ENCODE results near the gene USP11.

Gene USP11

GRCh38 chrX:47230136-47230868 is 2.5 kb upstream of the USP11 start:
- H3K27ac ChIP-seq (ENCODE audit: low read length): no peak overlapping the region
- peaks cover 2% of the 10 kb centered on the region; the same call in 1 of the 2 replicates for H4K20me1 ChIP-seq (ENCODE audit: insufficient read depth, low read length)
- no peak overlapping the region for H2AFZ ChIP-seq (ENCODE audit: low read depth, low read length)
- no peak overlapping the region for H3K9ac ChIP-seq (ENCODE audit: low read depth, low read length)
- no peaks in the 10 kb centered on the region for H3K27me3 ChIP-seq (ENCODE audit: insufficient read depth, low read length, poor library complexity)
- H3K36me3 ChIP-seq (ENCODE audit: insufficient read depth, low read length): peaks cover 43% of the 10 kb centered on the region
- H3K4me2 ChIP-seq (ENCODE audit: insufficient read depth, low read length): no peak overlapping the region
- no peaks in the 10 kb centered on the region for H3K9me3 ChIP-seq (ENCODE audit: insufficient read depth, low read length, severe bottlenecking)
- ATAC-seq (ENCODE audit: insufficient read depth, low read depth) (no peak), DNase-seq (no peak)
- H3K4me3 ChIP-seq (ENCODE audit: low read depth in 1 of 2, low read length in 2 of 2): no peak overlapping the region
- peaks cover 20% of the 10 kb centered on the region for H3K79me2 ChIP-seq (ENCODE audit: insufficient read depth, low read length)
- no peak for TF ChIP-seq EZH2 (IDR thresholded peaks at IDR 0.05; ENCODE audit: borderline replicate concordance, low read depth, low read length, severe bottlenecking)
- TF ChIP-seq CTCF (IDR thresholded peaks at IDR 0.05; ENCODE audit: borderline replicate concordance, extremely low read depth, low read length, poor library complexity, severe bottlenecking): no peak
- peaks cover 26% of the 10 kb centered on the region for H3K4me1 ChIP-seq (ENCODE audit: insufficient read depth, low read length)

- peaks cover 28% of the 10 kb centered on the region for H3K79me2 ChIP-seq (ENCODE audit: insufficient read depth, low read length)
- H3K4me2 ChIP-seq (ENCODE audit: insufficient read depth, low read length): no peak overlapping the region
- no peak overlapping the region for H3K9ac ChIP-seq (ENCODE audit: low read depth, low read length)
- H2AFZ ChIP-seq (ENCODE audit: low read depth, low read length): no peak overlapping the region
- no peak for DNase-seq
- no peaks in the 10 kb centered on the region for H3K9me3 ChIP-seq (ENCODE audit: insufficient read depth, low read length, severe bottlenecking)
- peaks cover 34% of the 10 kb centered on the region for H3K4me1 ChIP-seq (ENCODE audit: insufficient read depth, low read length)
- H3K4me3 ChIP-seq (ENCODE audit: low read depth in 1 of 2, low read length in 2 of 2): no peak overlapping the region
- peaks cover 5% of the 10 kb centered on the region; the same call in 1 of the 2 replicates for H4K20me1 ChIP-seq (ENCODE audit: insufficient read depth, low read length)
- H3K27ac ChIP-seq (ENCODE audit: low read length): no peak overlapping the region
- peaks cover 41% of the 10 kb centered on the region for H3K36me3 ChIP-seq (ENCODE audit: insufficient read depth, low read length)
- H3K27me3 ChIP-seq (ENCODE audit: insufficient read depth, low read length, poor library complexity): no peaks in the 10 kb centered on the region
- ATAC-seq (ENCODE audit: insufficient read depth, low read depth): no peak
- no peak for TF ChIP-seq EZH2 (IDR thresholded peaks at IDR 0.05; ENCODE audit: borderline replicate concordance, low read depth, low read length, severe bottlenecking)
- no peak for TF ChIP-seq CTCF (IDR thresholded peaks at IDR 0.05; ENCODE audit: borderline replicate concordance, extremely low read depth, low read length, poor library complexity, severe bottlenecking)
Measured at GRCh38 chrX:47231167-47231566, 1.6 kb upstream of the USP11 start.

- peaks cover 29% of the 10 kb centered on the region for H3K36me3 ChIP-seq (ENCODE audit: insufficient read depth, low read length)
- H4K20me1 ChIP-seq (ENCODE audit: insufficient read depth, low read length): peaks cover 9% of the 10 kb centered on the region; the same call in 1 of the 2 replicates
- peak overlapping the region; percentile 82 for H2AFZ ChIP-seq (ENCODE audit: low read depth, low read length)
- peak overlapping the region; percentile 98 for H3K27ac ChIP-seq (ENCODE audit: low read length)
- H3K27me3 ChIP-seq (ENCODE audit: insufficient read depth, low read length, poor library complexity): no peaks in the 10 kb centered on the region
- H3K79me2 ChIP-seq (ENCODE audit: insufficient read depth, low read length): peaks cover 40% of the 10 kb centered on the region
- no peak for ATAC-seq (ENCODE audit: insufficient read depth, low read depth)
- peak overlapping the region; percentile 43 to 76; a peak in 3 of 4 replicates for H3K4me3 ChIP-seq (ENCODE audit: low read depth in 1 of 2, low read length in 2 of 2)
- peaks cover 36% of the 10 kb centered on the region for H3K4me1 ChIP-seq (ENCODE audit: insufficient read depth, low read length)
- no peaks in the 10 kb centered on the region for H3K9me3 ChIP-seq (ENCODE audit: insufficient read depth, low read length, severe bottlenecking)
- no peak for TF ChIP-seq CTCF (IDR thresholded peaks at IDR 0.05; ENCODE audit: borderline replicate concordance, extremely low read depth, low read length, poor library complexity, severe bottlenecking)
- no peak for TF ChIP-seq EZH2 (IDR thresholded peaks at IDR 0.05; ENCODE audit: borderline replicate concordance, low read depth, low read length, severe bottlenecking)
- DNase-seq: no peak
- peak overlapping the region; percentile 78 for H3K4me2 ChIP-seq (ENCODE audit: insufficient read depth, low read length)
- peak overlapping the region; percentile 88 for H3K9ac ChIP-seq (ENCODE audit: low read depth, low read length)
Measured at GRCh38 chrX:47232197-47232802, 509 bp upstream of the USP11 start.
